ENCODE data around the gene PALB2. TPM values are rescaled to one million over a fixed set of nuclear protein-coding genes. Genes with fewer than 3 reads are reported as not detected.
"Not testable (repeated sequence)": the region's sequence is repeated elsewhere in the genome, so short reads cannot be mapped to it uniquely, and the experiment has no call there.

The PALB2 gene
- total RNA-seq, 1 donor from 2014 or later, result 14.5 TPM

GRCh38 chr16:23629516-23629915 is 11.6 kb downstream of the PALB2 start:
- no peaks in the 10 kb centered on the region for H3K4me1 Mint-ChIP-seq (ENCODE audit: unreplicated experiment)
- no peak overlapping the region for H3K27ac Mint-ChIP-seq (ENCODE audit: unreplicated experiment)
- H3K36me3 Mint-ChIP-seq (ENCODE audit: low read depth, unreplicated experiment), result peaks cover 7% of the 10 kb centered on the region
- H3K27me3 Mint-ChIP-seq (ENCODE audit: unreplicated experiment), result no peaks in the 10 kb centered on the region
- H3K4me3 Mint-ChIP-seq (ENCODE audit: unreplicated experiment), result no peak overlapping the region
- no peak for DNase-seq (ENCODE audit: low spot score)
- no peak for TF ChIP-seq CTCF (IDR thresholded peaks at IDR 0.05; ENCODE audit: unreplicated experiment)
- H3K9me3 Mint-ChIP-seq (ENCODE audit: unreplicated experiment), result no peaks in the 10 kb centered on the region

- H3K4me3 Mint-ChIP-seq (ENCODE audit: unreplicated experiment), result peak overlapping the region; percentile 40
- no peaks in the 10 kb centered on the region for H3K9me3 Mint-ChIP-seq (ENCODE audit: unreplicated experiment)
- no peak for TF ChIP-seq CTCF (IDR thresholded peaks at IDR 0.05; ENCODE audit: unreplicated experiment)
- H3K27me3 Mint-ChIP-seq (ENCODE audit: unreplicated experiment), result peaks cover 4% of the 10 kb centered on the region
- H3K4me1 Mint-ChIP-seq (ENCODE audit: unreplicated experiment), result no peaks in the 10 kb centered on the region
- H3K27ac Mint-ChIP-seq (ENCODE audit: unreplicated experiment), result no peak overlapping the region
- DNase-seq (ENCODE audit: low spot score), result no peak
- peaks cover 28% of the 10 kb centered on the region for H3K36me3 Mint-ChIP-seq (ENCODE audit: low read depth, unreplicated experiment)
Observed at GRCh38 chr16:23624092-23624491, 17.0 kb downstream of the PALB2 start.

GRCh38 chr16:23615805-23616204 is 25.3 kb downstream of the PALB2 start:
- no peak for TF ChIP-seq CTCF (IDR thresholded peaks at IDR 0.05; ENCODE audit: unreplicated experiment)
- H3K27ac Mint-ChIP-seq (ENCODE audit: unreplicated experiment), result peak overlapping the region; percentile 61
- H3K9me3 Mint-ChIP-seq (ENCODE audit: unreplicated experiment), result no peaks in the 10 kb centered on the region
- peaks cover 17% of the 10 kb centered on the region for H3K36me3 Mint-ChIP-seq (ENCODE audit: low read depth, unreplicated experiment)
- H3K4me1 Mint-ChIP-seq (ENCODE audit: unreplicated experiment), result no peaks in the 10 kb centered on the region
- DNase-seq (ENCODE audit: low spot score), result no peak
- H3K27me3 Mint-ChIP-seq (ENCODE audit: unreplicated experiment), result peaks cover 3% of the 10 kb centered on the region
- peak overlapping the region; percentile 12 for H3K4me3 Mint-ChIP-seq (ENCODE audit: unreplicated experiment)

GRCh38 chr16:23611936-23612335 is 29.2 kb downstream of the PALB2 start:
- H3K27ac Mint-ChIP-seq (ENCODE audit: unreplicated experiment), result no peak overlapping the region
- TF ChIP-seq CTCF (IDR thresholded peaks at IDR 0.05; ENCODE audit: unreplicated experiment), result no peak
- DNase-seq (ENCODE audit: low spot score), result no peak
- H3K36me3 Mint-ChIP-seq (ENCODE audit: low read depth, unreplicated experiment), result peaks cover 18% of the 10 kb centered on the region
- H3K9me3 Mint-ChIP-seq (ENCODE audit: unreplicated experiment), result no peaks in the 10 kb centered on the region
- H3K4me3 Mint-ChIP-seq (ENCODE audit: unreplicated experiment), result no peak overlapping the region
- no peaks in the 10 kb centered on the region for H3K27me3 Mint-ChIP-seq (ENCODE audit: unreplicated experiment)
- H3K4me1 Mint-ChIP-seq (ENCODE audit: unreplicated experiment), result no peaks in the 10 kb centered on the region

GRCh38 chr16:23610905-23611304 is 30.2 kb downstream of the PALB2 start:
- H3K4me3 Mint-ChIP-seq (ENCODE audit: unreplicated experiment); DNase-seq (ENCODE audit: low spot score); H3K27ac Mint-ChIP-seq (ENCODE audit: unreplicated experiment); H3K4me1 Mint-ChIP-seq (ENCODE audit: unreplicated experiment); H3K9me3 Mint-ChIP-seq (ENCODE audit: unreplicated experiment); H3K27me3 Mint-ChIP-seq (ENCODE audit: unreplicated experiment): not testable (repeated sequence)
- peaks cover 15% of the 10 kb centered on the region for H3K36me3 Mint-ChIP-seq (ENCODE audit: low read depth, unreplicated experiment)

GRCh38 chr16:23609929-23610328 is 31.2 kb downstream of the PALB2 start:
- Mint-ChIP-seq H3K27me3 (ENCODE audit: unreplicated experiment) (no peaks in the 10 kb centered on the region), H3K36me3 (ENCODE audit: low read depth, unreplicated experiment) (peaks cover 16% of the 10 kb centered on the region), H3K4me1 (ENCODE audit: unreplicated experiment) (no peaks in the 10 kb centered on the region), H3K4me3 (ENCODE audit: unreplicated experiment) (no peak overlapping the region), H3K27ac (ENCODE audit: unreplicated experiment) (no peak overlapping the region), H3K9me3 (ENCODE audit: unreplicated experiment) (no peaks in the 10 kb centered on the region)
- TF ChIP-seq CTCF (IDR thresholded peaks at IDR 0.05; ENCODE audit: unreplicated experiment), result no peak
- DNase-seq (ENCODE audit: low spot score), result no peak
